ENCODE results near the gene KCNN4. TPM values are rescaled to one million over a fixed set of nuclear protein-coding genes. Genes with fewer than 3 reads are reported as not detected.
"Not testable (repeated sequence)": the region's sequence is repeated elsewhere in the genome, so short reads cannot be mapped to it uniquely, and the experiment has no call there.

Gene KCNN4
- total RNA-seq, 4 donors from 2014 or later = 1.1 to 4.1 (median 1.7) TPM; not detected in 1

DNA sequence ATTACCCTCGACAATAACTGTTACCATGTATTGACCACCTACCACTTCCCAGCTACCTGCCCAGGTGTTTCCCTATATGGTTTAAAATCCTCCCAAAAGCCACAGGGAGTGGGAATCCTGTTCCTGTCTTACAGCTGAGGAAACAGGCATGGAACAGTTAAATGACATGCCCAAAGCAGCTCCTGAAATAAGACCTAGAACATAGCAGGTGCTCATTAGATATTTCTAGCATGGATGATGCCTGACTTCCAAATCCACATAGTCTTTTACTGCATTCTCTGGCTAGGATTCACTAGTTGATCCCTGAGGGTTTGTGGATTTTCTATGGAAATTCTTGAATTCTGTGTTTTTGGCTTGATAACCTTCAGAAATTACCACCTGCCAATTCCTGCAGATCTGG is 13.0 kb downstream of the KCNN4 start:
- DNase-seq = no peak
- Histone ChIP-seq H3K9me3 (no peaks in the 10 kb centered on the region), H3K4me3 (no peak overlapping the region), H3K4me1 (no peaks in the 10 kb centered on the region), H3K27me3 (peaks cover 0 to 6% (median 0%) of the 10 kb centered on the region in 3 donors), H3K36me3 (no peaks in the 10 kb centered on the region), H3K27ac (no peak overlapping the region)
- intact Hi-C loops (cut with DNase I; ENCODE audit: low total_unique reads) (no loop called here), in situ Hi-C loops (cut with MboI; ENCODE audit: low sequenced_read_pairs in 4 of 4) (no loop called here)
- ATAC-seq = no peak
- TF ChIP-seq POLR2A (IDR thresholded peaks at IDR 0.05) = no peak
- TF ChIP-seq CTCF (IDR thresholded peaks at IDR 0.05 in 4 of 5, conservative IDR thresholded peaks at IDR 0.05 in 1 of 5) = no peak

DNA sequence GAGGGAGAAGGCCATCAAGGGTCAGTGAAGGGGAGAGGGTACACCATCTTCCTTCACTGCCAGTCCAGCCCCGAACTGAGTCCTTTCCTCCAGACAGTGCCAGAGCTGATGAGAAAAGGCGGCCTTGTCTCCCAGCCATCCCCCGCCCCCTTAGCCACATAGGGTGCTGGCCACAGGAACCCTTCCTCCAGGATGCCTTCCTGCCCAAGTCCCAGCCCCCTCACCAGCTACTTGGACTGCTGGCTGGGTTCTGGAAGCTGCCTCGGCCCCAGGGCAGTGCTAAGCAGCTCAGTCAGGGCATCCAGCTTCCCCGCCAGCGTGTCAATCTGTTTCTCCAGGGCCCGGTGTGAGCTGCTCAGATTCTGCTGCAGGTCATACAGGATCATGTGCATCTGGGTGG is 13.5 kb downstream of the KCNN4 start:
- DNase-seq (no peak), ATAC-seq (no peak)
- peaks cover 0 to 5% (median 0%) of the 10 kb centered on the region in 3 donors for H3K27me3 ChIP-seq
- H3K4me3 ChIP-seq = no peak overlapping the region
- intact Hi-C loops (cut with DNase I; ENCODE audit: low total_unique reads) (no loop called here), in situ Hi-C loops (cut with MboI; ENCODE audit: low sequenced_read_pairs in 4 of 4) (no loop called here)
- H3K27ac ChIP-seq = no peak overlapping the region
- H3K36me3 ChIP-seq = no peaks in the 10 kb centered on the region
- no peaks in the 10 kb centered on the region for H3K4me1 ChIP-seq
- TF ChIP-seq POLR2A (IDR thresholded peaks at IDR 0.05) (no peak), CTCF (IDR thresholded peaks at IDR 0.05 in 4 of 5, conservative IDR thresholded peaks at IDR 0.05 in 1 of 5) (no peak)
- H3K9me3 ChIP-seq = no peaks in the 10 kb centered on the region

DNA sequence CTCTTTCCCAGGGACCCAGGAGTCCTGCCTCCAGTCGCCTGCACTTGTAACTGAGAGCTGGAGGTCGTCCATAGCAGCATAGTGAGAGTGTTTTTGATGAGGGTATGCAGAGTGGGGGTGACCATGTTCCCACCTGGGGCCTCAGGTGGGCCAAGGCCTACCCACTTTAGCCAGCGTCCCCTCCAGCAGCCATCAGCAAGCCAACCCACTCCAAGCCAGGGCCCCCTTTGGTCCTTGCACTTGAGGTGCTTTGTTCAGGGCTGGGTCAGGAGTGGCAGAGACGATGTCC is 14.1 kb downstream of the KCNN4 start:
- Histone ChIP-seq H3K4me3 (no peak overlapping the region), H3K9me3 (no peaks in the 10 kb centered on the region), H3K4me1 (no peaks in the 10 kb centered on the region), H3K27ac (no peak overlapping the region), H3K27me3 (peaks cover 0 to under 1% (median 0%) of the 10 kb centered on the region in 3 donors), H3K36me3 (no peaks in the 10 kb centered on the region)
- in situ Hi-C loops (cut with MboI; ENCODE audit: low sequenced_read_pairs in 4 of 4) (no loop called here), intact Hi-C loops (cut with DNase I; ENCODE audit: low total_unique reads) (no loop called here)
- TF ChIP-seq POLR2A (IDR thresholded peaks at IDR 0.05) (no peak), CTCF (IDR thresholded peaks at IDR 0.05 in 4 of 5, conservative IDR thresholded peaks at IDR 0.05 in 1 of 5) (no peak)
- DNase-seq = no peak
- no peak for ATAC-seq

DNA sequence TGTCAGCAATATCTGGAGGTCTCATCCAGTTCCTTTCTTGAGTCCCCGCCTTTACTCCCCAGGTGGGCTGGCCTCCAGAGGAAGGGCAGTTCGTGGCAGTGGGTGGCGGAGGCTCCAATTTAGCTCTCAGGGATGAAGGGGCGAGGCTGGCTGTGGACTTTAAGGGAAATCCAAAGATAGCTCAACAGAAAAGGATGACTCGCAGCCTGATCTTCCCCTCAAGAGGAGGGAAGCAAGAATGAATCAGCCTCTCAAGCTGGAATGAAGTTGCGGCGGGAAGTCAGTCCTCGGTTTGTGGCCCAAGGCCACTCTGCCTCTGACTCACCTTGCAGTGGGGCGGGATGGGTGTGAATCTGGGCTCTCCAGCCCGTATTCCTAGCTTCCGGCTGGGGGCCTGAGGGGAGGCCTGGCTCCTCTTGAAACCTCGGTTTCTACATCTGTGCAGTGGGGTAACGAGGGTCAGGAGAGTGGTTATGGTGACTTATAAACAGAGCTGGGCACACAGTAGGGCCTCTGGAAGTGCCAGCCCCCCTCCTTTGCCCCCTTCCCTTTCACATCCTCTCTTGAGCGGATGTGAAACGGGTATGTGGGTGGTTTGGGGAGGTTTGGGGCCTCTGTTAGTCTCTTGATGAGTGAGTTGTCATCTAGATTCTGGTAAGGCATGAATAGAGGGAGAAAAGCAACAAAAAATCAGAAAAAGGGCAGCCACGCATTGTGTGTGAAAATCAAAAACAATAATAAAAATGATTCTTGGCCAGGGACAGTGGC is 15.5 kb downstream of the KCNN4 start:
- Histone ChIP-seq H3K9me3 (no peaks in the 10 kb centered on the region), H3K4me1 (no peaks in the 10 kb centered on the region), H3K4me3 (no peak overlapping the region), H3K27ac (peak overlapping the region in 2 of 4 donors; percentile 14 to 50), H3K36me3 (no peaks in the 10 kb centered on the region), H3K27me3 (no peaks in the 10 kb centered on the region)
- in situ Hi-C loops (cut with MboI; ENCODE audit: low sequenced_read_pairs in 4 of 4) (no loop called here), intact Hi-C loops (cut with DNase I; ENCODE audit: low total_unique reads) (no loop called here)
- ATAC-seq (peak; percentile 42 to 68), DNase-seq (peak in 1 of 2 donors; percentile 41)
- TF ChIP-seq CTCF (IDR thresholded peaks at IDR 0.05 in 4 of 5, conservative IDR thresholded peaks at IDR 0.05 in 1 of 5) = no peak
- TF ChIP-seq POLR2A (IDR thresholded peaks at IDR 0.05) = no peak

DNA sequence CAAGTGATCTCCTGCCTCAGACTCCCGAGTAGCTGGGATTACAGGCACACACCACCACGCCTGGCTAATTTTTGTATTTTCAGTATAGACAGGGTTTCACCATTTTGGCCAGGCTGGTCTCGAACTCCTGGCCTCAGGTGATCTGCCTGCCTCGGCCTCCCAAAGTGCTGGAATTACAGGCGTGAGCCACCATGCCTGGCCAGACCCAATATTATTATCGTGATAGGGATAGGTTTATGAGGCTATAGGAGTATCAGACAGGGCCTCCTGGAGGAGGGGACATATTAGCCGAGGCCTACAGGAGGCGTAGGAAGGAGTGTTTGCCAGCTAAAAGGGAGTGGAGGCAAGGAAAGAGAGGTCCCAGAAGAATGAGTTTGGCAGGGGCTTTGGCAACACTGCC is 16.1 kb downstream of the KCNN4 start:
- H3K4me1 ChIP-seq; H3K27me3 ChIP-seq; ATAC-seq; H3K4me3 ChIP-seq; in situ Hi-C loops (cut with MboI; ENCODE audit: low sequenced_read_pairs in 4 of 4); DNase-seq; intact Hi-C loops (cut with DNase I; ENCODE audit: low total_unique reads); H3K9me3 ChIP-seq; H3K36me3 ChIP-seq: not testable (repeated sequence)
- H3K27ac ChIP-seq = peak overlapping the region in 2 of 4 donors; percentile 6 to 14

All from gastrocnemius medialis (tissue), 4 donors.